ENCODE results near the gene CR1L.
"Not testable (repeated sequence)": the region's sequence is repeated elsewhere in the genome, so short reads cannot be mapped to it uniquely, and the experiment has no call there.

The CR1L gene

DNA sequence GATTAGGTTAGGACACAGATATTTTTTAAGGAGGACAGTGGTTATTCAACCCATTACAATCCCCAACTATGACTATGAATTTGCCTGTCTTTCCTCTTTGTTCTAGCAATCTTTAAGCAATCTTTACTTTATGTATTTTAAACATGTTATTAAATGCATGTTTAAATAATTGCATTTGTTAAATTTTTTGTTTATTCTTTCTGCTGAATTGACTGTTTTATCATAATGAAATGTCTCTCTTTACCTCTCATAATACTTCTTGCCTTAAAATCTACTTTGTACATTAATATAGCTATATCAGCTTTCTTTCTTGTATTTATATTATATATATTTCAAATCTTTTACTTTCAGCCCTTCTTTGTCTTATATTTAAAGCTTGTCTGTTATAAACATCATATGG, 46.1 kb downstream of the CR1L start:
- no peak overlapping the region for H3K27ac ChIP-seq (replicated peaks)
- H3K27me3 ChIP-seq (ENCODE audit: insufficient read depth, poor library complexity, severe bottlenecking), result no peaks in the 10 kb centered on the region
- no peak overlapping the region for H3K4me3 ChIP-seq (replicated peaks; ENCODE audit: insufficient read depth, low read length)
- TF ChIP-seq POLR2AphosphoS5 (IDR thresholded peaks at IDR 0.05; ENCODE audit: low read depth) (no peak), SPI1 (IDR thresholded peaks at IDR 0.05; ENCODE audit: borderline replicate concordance, low read depth) (no peak), GABPA (IDR thresholded peaks at IDR 0.05; ENCODE audit: low read depth) (no peak)
- TF ChIP-seq, protein P1, sequence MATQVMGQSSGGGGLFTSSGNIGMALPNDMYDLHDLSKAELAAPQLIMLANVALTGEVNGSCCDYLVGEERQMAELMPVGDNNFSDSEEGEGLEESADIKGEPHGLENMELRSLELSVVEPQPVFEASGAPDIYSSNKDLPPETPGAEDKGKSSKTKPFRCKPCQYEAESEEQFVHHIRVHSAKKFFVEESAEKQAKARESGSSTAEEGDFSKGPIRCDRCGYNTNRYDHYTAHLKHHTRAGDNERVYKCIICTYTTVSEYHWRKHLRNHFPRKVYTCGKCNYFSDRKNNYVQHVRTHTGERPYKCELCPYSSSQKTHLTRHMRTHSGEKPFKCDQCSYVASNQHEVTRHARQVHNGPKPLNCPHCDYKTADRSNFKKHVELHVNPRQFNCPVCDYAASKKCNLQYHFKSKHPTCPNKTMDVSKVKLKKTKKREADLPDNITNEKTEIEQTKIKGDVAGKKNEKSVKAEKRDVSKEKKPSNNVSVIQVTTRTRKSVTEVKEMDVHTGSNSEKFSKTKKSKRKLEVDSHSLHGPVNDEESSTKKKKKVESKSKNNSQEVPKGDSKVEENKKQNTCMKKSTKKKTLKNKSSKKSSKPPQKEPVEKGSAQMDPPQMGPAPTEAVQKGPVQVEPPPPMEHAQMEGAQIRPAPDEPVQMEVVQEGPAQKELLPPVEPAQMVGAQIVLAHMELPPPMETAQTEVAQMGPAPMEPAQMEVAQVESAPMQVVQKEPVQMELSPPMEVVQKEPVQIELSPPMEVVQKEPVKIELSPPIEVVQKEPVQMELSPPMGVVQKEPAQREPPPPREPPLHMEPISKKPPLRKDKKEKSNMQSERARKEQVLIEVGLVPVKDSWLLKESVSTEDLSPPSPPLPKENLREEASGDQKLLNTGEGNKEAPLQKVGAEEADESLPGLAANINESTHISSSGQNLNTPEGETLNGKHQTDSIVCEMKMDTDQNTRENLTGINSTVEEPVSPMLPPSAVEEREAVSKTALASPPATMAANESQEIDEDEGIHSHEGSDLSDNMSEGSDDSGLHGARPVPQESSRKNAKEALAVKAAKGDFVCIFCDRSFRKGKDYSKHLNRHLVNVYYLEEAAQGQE (IDR thresholded peaks at IDR 0.05; ENCODE audit: insufficient replicate concordance, low read depth), result no peak
- TF ChIP-seq, protein P2, sequence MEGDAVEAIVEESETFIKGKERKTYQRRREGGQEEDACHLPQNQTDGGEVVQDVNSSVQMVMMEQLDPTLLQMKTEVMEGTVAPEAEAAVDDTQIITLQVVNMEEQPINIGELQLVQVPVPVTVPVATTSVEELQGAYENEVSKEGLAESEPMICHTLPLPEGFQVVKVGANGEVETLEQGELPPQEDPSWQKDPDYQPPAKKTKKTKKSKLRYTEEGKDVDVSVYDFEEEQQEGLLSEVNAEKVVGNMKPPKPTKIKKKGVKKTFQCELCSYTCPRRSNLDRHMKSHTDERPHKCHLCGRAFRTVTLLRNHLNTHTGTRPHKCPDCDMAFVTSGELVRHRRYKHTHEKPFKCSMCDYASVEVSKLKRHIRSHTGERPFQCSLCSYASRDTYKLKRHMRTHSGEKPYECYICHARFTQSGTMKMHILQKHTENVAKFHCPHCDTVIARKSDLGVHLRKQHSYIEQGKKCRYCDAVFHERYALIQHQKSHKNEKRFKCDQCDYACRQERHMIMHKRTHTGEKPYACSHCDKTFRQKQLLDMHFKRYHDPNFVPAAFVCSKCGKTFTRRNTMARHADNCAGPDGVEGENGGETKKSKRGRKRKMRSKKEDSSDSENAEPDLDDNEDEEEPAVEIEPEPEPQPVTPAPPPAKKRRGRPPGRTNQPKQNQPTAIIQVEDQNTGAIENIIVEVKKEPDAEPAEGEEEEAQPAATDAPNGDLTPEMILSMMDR (IDR thresholded peaks at IDR 0.05; ENCODE audit: insufficient read depth, low read length), result no peak
- DNase-seq (ENCODE audit: low read depth in 1 of 2, low spot score in 1 of 2), result no peak

DNA sequence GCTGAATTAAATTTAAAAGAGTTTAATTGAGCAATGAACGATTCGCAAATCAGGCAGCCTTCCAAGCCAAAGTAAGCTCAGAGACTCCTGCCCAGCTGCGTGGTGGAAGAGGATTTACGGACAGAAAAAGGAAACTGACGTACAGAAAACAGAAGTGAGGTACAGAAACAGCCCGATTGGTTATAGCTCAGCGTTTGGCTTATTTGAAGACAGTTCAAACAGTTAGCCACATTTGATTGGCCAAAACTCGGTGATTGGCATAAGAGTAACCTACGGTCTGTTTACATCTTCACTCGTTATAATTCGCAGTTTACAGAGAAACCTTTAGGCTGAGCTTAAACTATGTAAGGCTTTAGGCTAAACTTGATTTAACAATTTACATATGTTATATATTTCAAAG, 46.9 kb downstream of the CR1L start:
- H3K4me3 ChIP-seq (replicated peaks; ENCODE audit: insufficient read depth, low read length), result no peak overlapping the region
- peak; percentile 16 to 33 for DNase-seq (ENCODE audit: low read depth in 1 of 2, low spot score in 1 of 2)
- TF ChIP-seq POLR2AphosphoS5 (IDR thresholded peaks at IDR 0.05; ENCODE audit: low read depth) (no peak), SPI1 (IDR thresholded peaks at IDR 0.05; ENCODE audit: borderline replicate concordance, low read depth) (peak; percentile 29; the same call in 1 of the 2 replicates)
- TF ChIP-seq, protein P1 (IDR thresholded peaks at IDR 0.05; ENCODE audit: insufficient replicate concordance, low read depth), result no peak

DNA sequence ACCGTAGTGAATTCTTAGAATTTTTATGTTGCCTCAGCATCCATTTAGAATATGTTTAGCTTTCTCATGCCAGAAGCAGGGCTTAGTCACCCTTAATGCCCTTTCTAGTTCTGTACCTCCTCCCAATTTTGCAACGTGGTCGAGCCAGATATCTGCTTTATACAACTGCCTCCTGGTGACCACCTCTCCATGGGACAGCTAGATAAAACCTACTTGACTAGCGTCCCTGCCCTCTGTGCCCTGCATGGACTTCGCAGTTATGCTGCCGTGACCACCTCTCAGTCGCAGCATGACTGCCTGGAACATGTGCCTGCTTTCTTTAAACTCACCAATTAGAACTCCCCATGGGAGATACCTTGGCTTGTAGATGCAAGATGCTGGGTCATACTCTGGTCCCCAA, 47.4 kb downstream of the CR1L start:
- not testable (repeated sequence) for DNase-seq (ENCODE audit: low read depth in 1 of 2, low spot score in 1 of 2); H3K4me3 ChIP-seq (replicated peaks; ENCODE audit: insufficient read depth, low read length); H3K27me3 ChIP-seq (ENCODE audit: insufficient read depth, poor library complexity, severe bottlenecking); H3K27ac ChIP-seq (replicated peaks)

More for the DNA sequence above, 46.9 kb downstream of the CR1L start:
- H3K27me3 ChIP-seq (ENCODE audit: insufficient read depth, poor library complexity, severe bottlenecking), result no peaks in the 10 kb centered on the region
- H3K27ac ChIP-seq (replicated peaks), result no peak overlapping the region

DNA sequence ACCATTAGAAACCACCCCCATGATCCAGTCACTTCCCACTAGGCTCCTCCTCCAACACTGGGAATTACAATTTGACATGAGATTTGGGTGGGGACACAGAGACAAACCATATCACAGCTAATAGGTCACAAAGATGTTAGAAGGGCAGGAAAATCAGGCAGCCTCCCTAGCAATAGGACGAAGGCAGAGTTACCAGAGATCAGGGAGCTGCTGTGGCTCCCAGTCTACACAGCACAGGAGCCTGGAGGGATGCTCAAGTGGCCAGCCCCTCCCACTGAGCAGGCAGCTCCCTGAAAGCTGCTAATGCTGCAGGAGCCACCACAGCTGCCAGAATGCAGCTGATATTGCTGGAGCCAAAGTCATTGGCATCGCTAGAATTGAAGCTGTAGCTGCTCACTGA, 51.0 kb downstream of the CR1L start:
- Histone ChIP-seq H3K4me3 (replicated peaks; ENCODE audit: insufficient read depth, low read length) (no peak overlapping the region), H3K27ac (replicated peaks) (no peak overlapping the region), H3K27me3 (ENCODE audit: insufficient read depth, poor library complexity, severe bottlenecking) (no peaks in the 10 kb centered on the region)
- TF ChIP-seq, protein P2 (IDR thresholded peaks at IDR 0.05; ENCODE audit: insufficient read depth, low read length), result no peak
- TF ChIP-seq, protein P1 (IDR thresholded peaks at IDR 0.05; ENCODE audit: insufficient replicate concordance, low read depth), result no peak
- TF ChIP-seq POLR2AphosphoS5 (IDR thresholded peaks at IDR 0.05; ENCODE audit: low read depth) (no peak), GABPA (IDR thresholded peaks at IDR 0.05; ENCODE audit: low read depth) (no peak), SPI1 (IDR thresholded peaks at IDR 0.05; ENCODE audit: borderline replicate concordance, low read depth) (no peak)
- DNase-seq (ENCODE audit: low read depth in 1 of 2, low spot score in 1 of 2), result no peak

Data from HL-60 (cell line).